ENCODE measurements around the gene COL4A2.

The COL4A2 gene

GRCh38 chr13:110463871-110464510 is 156.9 kb downstream of the COL4A2 start:
- no peak for DNase-seq

GRCh38 chr13:110464556-110465333 is 157.7 kb downstream of the COL4A2 start:
- no peak for DNase-seq

- DNase-seq = no peak
These were observed 158.6 kb downstream of the COL4A2 start for GRCh38 chr13:110465696-110466095.

GRCh38 chr13:110466266-110466915 is 159.3 kb downstream of the COL4A2 start:
- no peak for DNase-seq

- no peak for DNase-seq
These were observed 160.5 kb downstream of the COL4A2 start for GRCh38 chr13:110467516-110468110.

GRCh38 chr13:110468986-110469495 is 162.0 kb downstream of the COL4A2 start:
- DNase-seq = no peak

GRCh38 chr13:110469597-110469996 is 162.5 kb downstream of the COL4A2 start:
- no peak for DNase-seq

- DNase-seq = no peak
These were observed 163.4 kb downstream of the COL4A2 start for GRCh38 chr13:110470272-110471009.

- no peak for DNase-seq
These were observed 164.2 kb downstream of the COL4A2 start for GRCh38 chr13:110471156-110471832.

GRCh38 chr13:110471833-110472162 is 164.7 kb downstream of the COL4A2 start:
- peak in 1 of 5 donors; percentile 5 for DNase-seq

GRCh38 chr13:110472904-110473563 is 165.9 kb downstream of the COL4A2 start:
- DNase-seq = no peak

- no peak for DNase-seq
These were observed 167.6 kb downstream of the COL4A2 start for GRCh38 chr13:110474713-110475112.

GRCh38 chr13:110475117-110475516 is 168.0 kb downstream of the COL4A2 start:
- DNase-seq = no peak

GRCh38 chr13:110475550-110476219 is 168.6 kb downstream of the COL4A2 start:
- no peak for DNase-seq

- no peak for DNase-seq
These were observed 169.1 kb downstream of the COL4A2 start for GRCh38 chr13:110476220-110476617.

- no peak for DNase-seq
These were observed 170.7 kb downstream of the COL4A2 start for GRCh38 chr13:110477706-110478245.

GRCh38 chr13:110478405-110479214 is 171.5 kb downstream of the COL4A2 start:
- DNase-seq = no peak

GRCh38 chr13:110479215-110479545 is 172.1 kb downstream of the COL4A2 start:
- DNase-seq = no peak

GRCh38 chr13:110479648-110480047 is 172.6 kb downstream of the COL4A2 start:
- no peak for DNase-seq

- DNase-seq = no peak
These were observed 173.1 kb downstream of the COL4A2 start for GRCh38 chr13:110480161-110480560.
